Sigmoid colon (tissue), 7 donors: ENCODE data around the gene STARD3NL. TPM values are rescaled to one million over a fixed set of nuclear protein-coding genes. Genes with fewer than 3 reads are reported as not detected.

Source experiments
- DNase-seq: peaks from one replicate; pipeline ENCODE4 v3.0.0-alpha.2; 2019
- H3K27ac ChIP-seq, 4 donors: fragments of 200-600 bp; sonication (generic); one replicate each; pipeline ENCODE4 v1.5.1; 2016 to 2019; ENCODE audit warnings: mild to moderate bottlenecking in 1 of 4
- H3K27me3 ChIP-seq, 3 donors: fragments of 200-600 bp; sonication (generic); one replicate each; pipeline ENCODE4 v1.5.1; 2019; ENCODE audit warnings: mild to moderate bottlenecking in 1 of 3
- H3K36me3 ChIP-seq, 4 donors: fragments of 200-600 bp; sonication (generic); one replicate each; pipeline ENCODE4 v1.5.1; 2016 to 2019
- H3K4me1 ChIP-seq, 4 donors: fragments of 200-600 bp; sonication (generic); one replicate each; pipeline ENCODE4 v1.5.1; 2017 to 2019
- H3K4me3 ChIP-seq, 4 donors: fragments of 200-600 bp; sonication (generic); one replicate each; pipeline ENCODE4 v1.5.1; 2017 to 2019; ENCODE audit warnings: mild to moderate bottlenecking in 2 of 4, moderate library complexity in 1 of 4
- H3K9me3 ChIP-seq, 4 donors: fragments of 200-600 bp in 3 of 4; sonication (generic) in 3 of 4; one replicate each; pipeline versions ENCODE4 v1.5.1 to v1.6.1; 2013 to 2019
- CTCF ChIP-seq, 4 experiments: fragments of 450-650 bp in 3 of 4; fragments of 200-600 bp in 1 of 4; IDR thresholded peaks; one replicate each; pipeline ENCODE4 v1.5.1; 2016 to 2019; ENCODE audit warnings: antibody characterized with exemption in 4 of 4, mild to moderate bottlenecking in 3 of 4, moderate library complexity in 2 of 4
- EP300 ChIP-seq, 4 donors: sonication (generic); formaldehyde crosslinking; IDR thresholded peaks; one replicate each; pipeline ENCODE4 v1.6.1; 2017; ENCODE audit warnings: antibody characterized with exemption in 4 of 4
- POLR2A ChIP-seq, 2 donors: fragments of 450-650 bp; IDR thresholded peaks; one replicate each; pipeline ENCODE4 v1.6.1; 2016; ENCODE audit warnings: antibody characterized with exemption in 2 of 2, mild to moderate bottlenecking in 2 of 2, moderate library complexity in 2 of 2
- POLR2AphosphoS5 ChIP-seq, 4 donors: sonication (generic); formaldehyde crosslinking; IDR thresholded peaks; one replicate each; pipeline ENCODE4 v1.6.1; 2017; ENCODE audit warnings: antibody characterized with exemption in 4 of 4
- WGBS, 2 donors: extraction: QIAGEN DNeasy Blood & Tissue Kit; methylation state at CpG; one replicate each; pipeline ENCODE4 v1.1.7; 2013; 5-methylcytosine and 5-hydroxymethylcytosine counted together
- intact Hi-C: fragments of 100-400 bp; cut with DNase I; formaldehyde crosslinking; loops from one replicate; pipeline ENCODE4 v1.15.1; 2023
- polyA plus RNA-seq, 3 donors: library from polyadenylated mRNA; stranded (reverse); fragments of 200-250 nt; gene quantifications; one replicate each; pipeline ENCODE4 v1.2.3, GENCODE V29; 2013
- total RNA-seq, 4 donors: library from RNA; depleted of rRNA; stranded (reverse); fragments of >200 nt; gene quantifications; one replicate each; pipeline ENCODE4 v1.1.0, GENCODE V29; 2016
- donor health status: healthy with polysubstance abuse.
- donor health status: Bipolar disorder and iron deficiency.
- donor health status: healthy.

The STARD3NL gene
- total and polyA plus RNA-seq, 7 donors = 26.3 to 67.6 (median 36.0) TPM

GRCh38 chr7:38211940-38212339, 33.9 kb downstream of the STARD3NL start:
- peak; percentile 79 for DNase-seq
- Histone ChIP-seq H3K36me3 (peaks cover 0 to 34% (median 5%) of the 10 kb centered on the region in 4 donors), H3K27ac (peak overlapping the region; percentile 23 to 33 (median 30)), H3K9me3 (no peaks in the 10 kb centered on the region), H3K4me1 (peaks cover 0 to 26% (median 20%) of the 10 kb centered on the region in 4 donors), H3K4me3 (no peak overlapping the region), H3K27me3 (no peaks in the 10 kb centered on the region)
- intact Hi-C loops = no loop called here
- 68 to 86% methylated on average over 3 of the region's 3 CpGs for WGBS, 2 donors
- no peak for TF ChIP-seq CTCF (IDR thresholded peaks at IDR 0.05)

GRCh38 chr7:38215115-38215514, 37.1 kb downstream of the STARD3NL start:
- intact Hi-C loops = loop anchor here (2.0 kb wide), 1 partner anchor 36 kb away; the partner anchor contains the start of gene STARD3NL
- Histone ChIP-seq H3K36me3 (peaks cover 11 to 42% (median 18%) of the 10 kb centered on the region in 4 donors), H3K4me1 (peaks cover 0 to 26% (median 20%) of the 10 kb centered on the region in 4 donors), H3K4me3 (no peak overlapping the region), H3K27me3 (no peaks in the 10 kb centered on the region), H3K9me3 (no peaks in the 10 kb centered on the region), H3K27ac (no peak overlapping the region)
- whole genome bisulfite sequencing, 2 donors = 11 to 48% methylated on average over 1 of the region's 1 CpG
- DNase-seq = no peak
- no peak for TF ChIP-seq POLR2AphosphoS5 (IDR thresholded peaks at IDR 0.05)
- TF ChIP-seq EP300 (IDR thresholded peaks at IDR 0.05) = no peak
- TF ChIP-seq CTCF (IDR thresholded peaks at IDR 0.05) = no peak
- TF ChIP-seq POLR2A (IDR thresholded peaks at IDR 0.05) = no peak

- H3K4me1 ChIP-seq = peaks cover 0 to 26% (median 19%) of the 10 kb centered on the region in 4 donors
- peaks cover 11 to 48% (median 23%) of the 10 kb centered on the region in 4 donors for H3K36me3 ChIP-seq
- WGBS, 2 donors = 3 to 5% methylated on average over 5 of the region's 5 CpGs
- intact Hi-C loops = loop anchor here (2.0 kb wide), 1 partner anchor 37 kb away; the partner anchor contains the start of gene STARD3NL
- H3K9me3 ChIP-seq = no peaks in the 10 kb centered on the region
- no peak overlapping the region for H3K4me3 ChIP-seq
- TF ChIP-seq POLR2A (IDR thresholded peaks at IDR 0.05) = no peak
- peak; percentile 44 to 86 (median 76) for TF ChIP-seq CTCF (IDR thresholded peaks at IDR 0.05)
- peak in 1 of 4 donors; percentile 24 for TF ChIP-seq POLR2AphosphoS5 (IDR thresholded peaks at IDR 0.05)
- no peak for TF ChIP-seq EP300 (IDR thresholded peaks at IDR 0.05)
- DNase-seq = peak; percentile 89
- no peaks in the 10 kb centered on the region for H3K27me3 ChIP-seq
- peak overlapping the region in 1 of 4 donors; percentile 10 for H3K27ac ChIP-seq
Observed at GRCh38 chr7:38215735-38216670, 38.0 kb downstream of the STARD3NL start.

GRCh38 chr7:38217672-38218071, 39.6 kb downstream of the STARD3NL start:
- intact Hi-C loops = no loop called here
- no peak for DNase-seq
- no peak for TF ChIP-seq CTCF (IDR thresholded peaks at IDR 0.05)
- no peak for TF ChIP-seq POLR2AphosphoS5 (IDR thresholded peaks at IDR 0.05)
- no peak for TF ChIP-seq EP300 (IDR thresholded peaks at IDR 0.05)
- no peak for TF ChIP-seq POLR2A (IDR thresholded peaks at IDR 0.05)
- H3K4me1 ChIP-seq = peaks cover 0 to 17% (median 16%) of the 10 kb centered on the region in 4 donors
- H3K36me3 ChIP-seq = peaks cover 14 to 48% (median 23%) of the 10 kb centered on the region in 4 donors
- no peak overlapping the region for H3K27ac ChIP-seq
- H3K4me3 ChIP-seq = no peak overlapping the region
- H3K9me3 ChIP-seq = no peaks in the 10 kb centered on the region
- WGBS, 2 donors = 80 to 93% methylated on average over 2 of the region's 2 CpGs
- no peaks in the 10 kb centered on the region for H3K27me3 ChIP-seq
